Stimulated activated CD8-positive, alpha-beta memory T cell treated with anti-CD3 and anti-CD28 coated beads, Interleukin-4, amount 100 ng/mL, for 24 hours (primary cell): ENCODE data around the gene CYP21A2.
"Not testable (repeated sequence)": the region's sequence is repeated elsewhere in the genome, so short reads cannot be mapped to it uniquely, and the experiment has no call there.

Experiments used
- DNase-seq: peaks from one replicate; pipeline ENCODE4 v3.0.0-alpha.2; 2020; ENCODE audit warnings: low read depth

The CYP21A2 gene

DNA sequence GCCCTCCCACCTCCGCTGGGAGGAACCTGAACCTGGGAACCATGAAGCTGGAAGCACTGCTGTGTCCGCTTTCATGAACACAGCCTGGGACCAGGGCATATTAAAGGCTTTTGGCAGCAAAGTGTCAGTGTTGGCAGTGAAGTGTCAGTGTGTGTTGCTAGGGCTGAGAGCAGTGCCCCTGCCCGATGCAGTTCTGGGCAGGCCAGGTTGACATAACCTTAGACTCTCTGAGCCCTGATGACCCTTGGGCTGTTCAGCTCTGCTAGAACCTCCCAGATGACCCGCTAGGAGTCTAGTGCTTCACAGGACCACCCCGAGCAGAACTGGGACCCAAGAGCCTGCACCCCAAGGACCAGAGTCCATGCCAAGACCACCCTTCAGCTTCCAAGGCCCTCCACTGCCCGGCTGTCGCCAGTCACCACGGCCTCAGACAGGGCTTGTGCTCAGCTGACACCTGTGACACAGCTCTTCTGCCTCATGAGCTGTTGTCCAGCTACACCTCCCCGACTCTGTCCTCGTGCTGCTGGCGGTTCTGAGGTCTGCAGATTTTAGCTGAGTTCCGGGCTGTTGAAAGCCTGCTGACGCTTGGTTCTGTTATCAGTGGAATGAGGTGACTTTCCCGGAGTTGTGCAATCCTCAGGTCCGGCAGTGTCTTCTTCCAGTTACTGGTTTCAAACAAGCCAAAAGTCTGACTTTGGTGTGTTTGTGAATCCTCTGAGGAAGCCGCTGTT lies 2.8 kb upstream of the CYP21A2 start:
- DNase-seq, result not testable (repeated sequence)

DNA sequence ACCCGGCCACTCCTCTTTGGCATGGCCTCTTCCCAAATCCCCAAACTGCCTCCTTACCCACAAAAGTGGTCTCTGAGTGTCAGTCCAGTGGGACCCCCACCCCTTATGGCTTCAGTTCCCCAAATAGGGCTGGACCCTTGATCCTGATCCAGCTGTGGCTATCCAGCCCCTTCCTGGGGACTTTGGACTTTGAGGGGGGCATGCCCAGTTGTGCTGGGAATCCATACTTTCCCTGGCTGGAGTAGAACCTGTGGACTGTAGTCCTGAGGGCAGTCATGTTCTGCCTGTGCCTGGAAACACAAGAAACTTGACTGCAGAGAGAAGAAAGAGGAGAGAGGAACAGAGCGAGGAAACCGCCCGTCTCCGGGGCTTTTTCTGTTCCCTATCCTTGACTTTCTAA lies 1.1 kb upstream of the CYP21A2 start:
- not testable (repeated sequence) for DNase-seq

DNA sequence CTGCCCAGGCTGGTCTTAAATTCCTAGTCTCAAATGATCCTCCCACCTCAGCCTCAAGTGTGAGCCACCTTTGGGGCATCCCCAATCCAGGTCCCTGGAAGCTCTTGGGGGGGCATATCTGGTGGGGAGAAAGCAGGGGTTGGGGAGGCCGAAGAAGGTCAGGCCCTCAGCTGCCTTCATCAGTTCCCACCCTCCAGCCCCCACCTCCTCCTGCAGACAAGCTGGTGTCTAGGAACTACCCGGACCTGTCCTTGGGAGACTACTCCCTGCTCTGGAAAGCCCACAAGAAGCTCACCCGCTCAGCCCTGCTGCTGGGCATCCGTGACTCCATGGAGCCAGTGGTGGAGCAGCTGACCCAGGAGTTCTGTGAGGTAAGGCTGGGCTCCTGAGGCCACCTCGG lies 663 bp downstream of the CYP21A2 start:
- DNase-seq, result not testable (repeated sequence)

DNA sequence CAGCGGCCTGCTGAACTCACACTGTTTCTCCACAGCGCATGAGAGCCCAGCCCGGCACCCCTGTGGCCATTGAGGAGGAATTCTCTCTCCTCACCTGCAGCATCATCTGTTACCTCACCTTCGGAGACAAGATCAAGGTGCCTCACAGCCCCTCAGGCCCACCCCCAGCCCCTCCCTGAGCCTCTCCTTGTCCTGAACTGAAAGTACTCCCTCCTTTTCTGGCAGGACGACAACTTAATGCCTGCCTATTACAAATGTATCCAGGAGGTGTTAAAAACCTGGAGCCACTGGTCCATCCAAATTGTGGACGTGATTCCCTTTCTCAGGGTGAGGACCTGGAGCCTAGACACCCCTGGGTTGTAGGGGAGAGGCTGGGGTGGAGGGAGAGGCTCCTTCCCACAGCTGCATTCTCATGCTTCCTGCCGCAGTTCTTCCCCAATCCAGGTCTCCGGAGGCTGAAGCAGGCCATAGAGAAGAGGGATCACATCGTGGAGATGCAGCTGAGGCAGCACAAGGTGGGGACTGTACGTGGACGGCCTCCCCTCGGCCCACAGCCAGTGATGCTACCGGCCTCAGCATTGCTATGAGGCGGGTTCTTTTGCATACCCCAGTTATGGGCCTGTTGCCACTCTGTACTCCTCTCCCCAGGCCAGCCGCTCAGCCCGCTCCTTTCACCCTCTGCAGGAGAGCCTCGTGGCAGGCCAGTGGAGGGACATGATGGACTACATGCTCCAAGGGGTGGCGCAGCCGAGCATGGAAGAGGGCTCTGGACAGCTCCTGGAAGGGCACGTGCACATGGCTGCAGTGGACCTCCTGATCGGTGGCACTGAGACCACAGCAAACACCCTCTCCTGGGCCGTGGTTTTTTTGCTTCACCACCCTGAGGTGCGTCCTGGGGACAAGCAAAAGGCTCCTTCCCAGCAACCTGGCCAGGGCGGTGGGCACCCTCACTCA lies 1.4 kb downstream of the CYP21A2 start:
- not testable (repeated sequence) for DNase-seq

DNA sequence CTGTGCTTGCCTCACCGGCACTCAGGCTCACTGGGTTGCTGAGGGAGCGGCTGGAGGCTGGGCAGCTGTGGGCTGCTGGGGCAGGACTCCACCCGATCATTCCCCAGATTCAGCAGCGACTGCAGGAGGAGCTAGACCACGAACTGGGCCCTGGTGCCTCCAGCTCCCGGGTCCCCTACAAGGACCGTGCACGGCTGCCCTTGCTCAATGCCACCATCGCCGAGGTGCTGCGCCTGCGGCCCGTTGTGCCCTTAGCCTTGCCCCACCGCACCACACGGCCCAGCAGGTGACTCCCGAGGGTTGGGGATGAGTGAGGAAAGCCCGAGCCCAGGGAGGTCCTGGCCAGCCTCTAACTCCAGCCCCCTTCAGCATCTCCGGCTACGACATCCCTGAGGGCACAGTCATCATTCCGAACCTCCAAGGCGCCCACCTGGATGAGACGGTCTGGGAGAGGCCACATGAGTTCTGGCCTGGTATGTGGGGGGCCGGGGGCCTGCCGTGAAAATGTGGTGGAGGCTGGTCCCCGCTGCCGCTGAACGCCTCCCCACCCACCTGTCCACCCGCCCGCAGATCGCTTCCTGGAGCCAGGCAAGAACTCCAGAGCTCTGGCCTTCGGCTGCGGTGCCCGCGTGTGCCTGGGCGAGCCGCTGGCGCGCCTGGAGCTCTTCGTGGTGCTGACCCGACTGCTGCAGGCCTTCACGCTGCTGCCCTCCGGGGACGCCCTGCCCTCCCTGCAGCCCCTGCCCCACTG lies 2.3 kb downstream of the CYP21A2 start:
- not testable (repeated sequence) for DNase-seq

- not testable (repeated sequence) for DNase-seq
Measured at GRCh38 chr6:32041050-32041321, 2.8 kb downstream of the CYP21A2 start.

GRCh38 chr6:32041385-32041784 lies 3.2 kb downstream of the CYP21A2 start:
- DNase-seq, result not testable (repeated sequence)

DNA sequence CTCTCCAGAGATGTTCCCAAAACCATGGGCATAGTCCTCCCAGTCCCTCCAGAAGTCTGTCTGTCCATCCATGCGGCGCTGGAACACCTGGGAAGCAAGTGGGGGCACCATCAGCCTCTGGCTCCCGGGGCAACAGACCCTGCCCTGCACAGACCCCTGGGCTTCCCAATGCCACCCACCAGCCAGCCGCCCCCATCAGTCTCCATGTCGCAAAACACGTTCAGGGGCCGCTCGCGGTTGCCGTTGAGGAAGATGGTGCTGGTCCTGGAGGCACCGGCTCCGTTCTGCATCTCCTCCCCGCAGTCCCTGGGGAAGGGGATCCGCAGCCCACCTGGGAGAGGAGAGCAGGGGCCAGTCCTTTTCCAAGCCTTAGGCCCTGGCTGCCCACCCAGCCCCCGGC lies 4.1 kb downstream of the CYP21A2 start:
- not testable (repeated sequence) for DNase-seq

GRCh38 chr6:32043589-32044380 lies 5.6 kb downstream of the CYP21A2 start:
- not testable (repeated sequence) for DNase-seq

GRCh38 chr6:32044916-32045315 lies 6.7 kb downstream of the CYP21A2 start:
- not testable (repeated sequence) for DNase-seq

- DNase-seq, result no peak
Measured at GRCh38 chr6:32045811-32046449, 7.7 kb downstream of the CYP21A2 start.

GRCh38 chr6:32046450-32047083 lies 8.4 kb downstream of the CYP21A2 start:
- DNase-seq, result no peak

- DNase-seq, result no peak
Measured at GRCh38 chr6:32047084-32047478, 8.9 kb downstream of the CYP21A2 start.

GRCh38 chr6:32047539-32047854 lies 9.3 kb downstream of the CYP21A2 start:
- no peak for DNase-seq

DNA sequence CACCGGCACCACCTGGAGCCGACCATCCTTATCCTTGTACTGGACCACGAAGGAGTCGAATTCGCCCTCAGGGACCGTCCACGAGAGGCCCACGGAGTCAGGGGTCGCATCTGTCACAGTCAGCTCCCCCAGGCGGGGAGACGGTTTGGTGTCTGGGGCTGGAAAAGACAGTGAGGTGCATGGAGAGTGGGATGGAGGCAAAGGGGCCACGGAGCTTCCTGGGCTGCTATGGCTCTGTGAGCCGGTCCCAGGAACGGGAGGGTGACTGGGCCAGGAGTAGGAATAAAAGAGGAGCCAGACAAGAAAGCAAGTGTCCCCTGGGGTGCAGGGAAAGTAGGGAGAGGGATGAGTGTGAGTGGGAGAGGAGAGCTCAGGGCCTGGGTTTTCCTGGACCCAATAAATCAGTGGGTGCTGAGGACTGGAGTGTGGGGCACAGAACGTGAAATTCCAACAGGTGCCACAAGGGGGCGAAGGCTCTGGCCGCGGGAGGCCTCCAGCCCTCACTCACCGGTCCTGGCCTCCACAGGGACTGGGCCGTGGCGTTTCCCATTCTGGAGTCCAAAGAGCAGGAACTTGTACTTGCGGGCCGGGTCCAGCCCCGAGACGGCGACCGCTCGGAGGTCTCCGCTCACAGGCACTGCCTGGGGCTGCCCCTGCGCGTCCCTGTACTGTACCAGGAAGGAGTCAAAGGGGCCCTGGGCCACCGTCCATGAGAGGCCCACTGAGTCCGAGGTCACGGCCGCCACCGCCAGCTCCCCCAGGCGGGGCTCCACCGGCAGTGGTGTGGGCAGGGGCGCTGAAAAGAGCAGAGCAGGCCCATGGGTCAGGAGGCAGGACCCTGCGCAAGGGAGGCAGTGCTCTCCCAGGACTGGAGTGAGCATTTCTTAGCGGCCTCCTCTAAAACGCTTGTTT lies 9.9 kb downstream of the CYP21A2 start:
- DNase-seq, result peak; percentile 42

DNA sequence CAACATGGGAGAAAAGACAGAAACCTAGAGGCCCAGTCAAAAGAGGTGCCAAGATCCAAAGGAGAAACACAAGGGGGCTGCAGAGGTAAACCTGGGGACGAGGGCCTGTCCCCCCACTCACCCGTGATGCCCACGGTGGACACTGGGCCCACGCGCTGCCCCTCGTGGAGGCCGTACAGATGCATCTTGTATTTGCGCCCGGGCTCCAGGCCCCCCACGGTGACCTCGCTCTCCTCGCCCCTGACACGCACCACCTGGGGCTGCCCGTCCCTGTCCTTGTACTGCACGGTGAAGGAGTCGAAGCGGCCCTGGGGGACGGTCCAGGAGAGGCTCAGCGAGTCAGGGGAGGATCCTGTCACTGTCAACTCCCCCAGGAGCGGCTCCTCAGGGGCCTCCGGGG lies 10.9 kb downstream of the CYP21A2 start:
- DNase-seq, result not testable (repeated sequence)

GRCh38 chr6:32049736-32050135 lies 11.5 kb downstream of the CYP21A2 start:
- not testable (repeated sequence) for DNase-seq

- no peak for DNase-seq
Measured at GRCh38 chr6:32050562-32050961, 12.3 kb downstream of the CYP21A2 start.

DNA sequence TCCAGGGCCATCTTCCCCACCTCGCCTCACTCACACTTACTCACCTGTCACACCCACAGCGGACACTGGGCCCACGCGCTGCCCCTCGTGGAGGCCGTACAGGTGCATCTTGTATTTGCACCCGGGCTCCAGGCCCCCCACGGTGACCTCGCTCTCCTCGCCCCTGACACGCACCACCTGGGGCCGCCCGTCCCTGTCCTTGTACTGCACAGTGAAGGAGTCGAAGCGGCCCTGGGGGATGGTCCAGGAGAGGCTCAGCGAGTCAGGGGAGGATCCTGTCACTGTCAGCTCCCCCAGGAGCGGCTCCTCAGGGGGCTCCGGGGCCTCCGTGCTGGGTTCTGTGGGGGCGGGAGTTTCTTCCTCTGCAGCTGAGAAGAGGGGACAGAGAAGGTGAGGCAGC lies 14.4 kb downstream of the CYP21A2 start:
- not testable (repeated sequence) for DNase-seq

DNA sequence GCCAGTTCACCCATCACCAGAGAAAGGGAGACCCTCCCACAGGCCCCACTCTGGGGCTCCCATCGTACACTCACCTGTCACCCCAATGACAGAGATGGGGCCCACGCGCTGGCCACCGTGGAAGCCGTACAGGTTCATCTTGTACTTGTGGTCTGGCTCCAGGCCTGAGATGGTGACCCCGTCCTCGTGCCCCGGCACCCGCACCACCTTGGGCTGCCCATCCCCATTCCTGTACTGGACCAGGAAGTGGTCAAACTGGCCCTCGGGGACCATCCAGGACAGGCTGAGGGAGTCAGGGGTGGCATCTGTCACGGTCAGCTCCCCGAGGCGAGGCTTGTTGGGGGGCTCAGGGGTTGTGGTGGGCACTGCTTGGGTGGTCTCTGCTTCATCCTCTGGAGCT lies 15.1 kb downstream of the CYP21A2 start:
- DNase-seq, result not testable (repeated sequence)
